Measurements from ENCODE around the gene IFFO2. TPM values are rescaled to one million over a fixed set of nuclear protein-coding genes. Genes with fewer than 3 reads are reported as not detected.

Gene IFFO2
- total and polyA plus RNA-seq, 4 donors = 0.88 to 7.4 (median 3.0) TPM

- TF ChIP-seq RAD21 (IDR thresholded peaks at IDR 0.05) (no peak), JUND (IDR thresholded peaks at IDR 0.05) (no peak), RXRA (IDR thresholded peaks at IDR 0.05) (no peak), GABPA (IDR thresholded peaks at IDR 0.05 in 1 of 2, conservative IDR thresholded peaks at IDR 0.05 in 1 of 2) (no peak), HNF4A (conservative IDR thresholded peaks at IDR 0.05) (no peak), REST (IDR thresholded peaks at IDR 0.05) (no peak), CTCF (IDR thresholded peaks at IDR 0.05; ENCODE audit: low read depth, low read length, missing input control) (no peak), YY1 (IDR thresholded peaks at IDR 0.05) (no peak), TAF1 (conservative IDR thresholded peaks at IDR 0.05) (no peak), SP1 (IDR thresholded peaks at IDR 0.05) (no peak), NR2F2 (IDR thresholded peaks at IDR 0.05) (no peak)
- TF ChIP-seq, protein P1, sequence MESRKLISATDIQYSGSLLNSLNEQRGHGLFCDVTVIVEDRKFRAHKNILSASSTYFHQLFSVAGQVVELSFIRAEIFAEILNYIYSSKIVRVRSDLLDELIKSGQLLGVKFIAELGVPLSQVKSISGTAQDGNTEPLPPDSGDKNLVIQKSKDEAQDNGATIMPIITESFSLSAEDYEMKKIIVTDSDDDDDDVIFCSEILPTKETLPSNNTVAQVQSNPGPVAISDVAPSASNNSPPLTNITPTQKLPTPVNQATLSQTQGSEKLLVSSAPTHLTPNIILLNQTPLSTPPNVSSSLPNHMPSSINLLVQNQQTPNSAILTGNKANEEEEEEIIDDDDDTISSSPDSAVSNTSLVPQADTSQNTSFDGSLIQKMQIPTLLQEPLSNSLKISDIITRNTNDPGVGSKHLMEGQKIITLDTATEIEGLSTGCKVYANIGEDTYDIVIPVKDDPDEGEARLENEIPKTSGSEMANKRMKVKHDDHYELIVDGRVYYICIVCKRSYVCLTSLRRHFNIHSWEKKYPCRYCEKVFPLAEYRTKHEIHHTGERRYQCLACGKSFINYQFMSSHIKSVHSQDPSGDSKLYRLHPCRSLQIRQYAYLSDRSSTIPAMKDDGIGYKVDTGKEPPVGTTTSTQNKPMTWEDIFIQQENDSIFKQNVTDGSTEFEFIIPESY (IDR thresholded peaks at IDR 0.05) = no peak
- TF ChIP-seq, protein P2, sequence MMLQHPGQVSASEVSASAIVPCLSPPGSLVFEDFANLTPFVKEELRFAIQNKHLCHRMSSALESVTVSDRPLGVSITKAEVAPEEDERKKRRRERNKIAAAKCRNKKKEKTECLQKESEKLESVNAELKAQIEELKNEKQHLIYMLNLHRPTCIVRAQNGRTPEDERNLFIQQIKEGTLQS (IDR thresholded peaks at IDR 0.05) = no peak
- TF ChIP-seq, protein P3, sequence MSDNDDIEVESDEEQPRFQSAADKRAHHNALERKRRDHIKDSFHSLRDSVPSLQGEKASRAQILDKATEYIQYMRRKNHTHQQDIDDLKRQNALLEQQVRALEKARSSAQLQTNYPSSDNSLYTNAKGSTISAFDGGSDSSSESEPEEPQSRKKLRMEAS (IDR thresholded peaks at IDR 0.05) = no peak
- no peak overlapping the region for H3K9ac ChIP-seq (ENCODE audit: low read depth in 1 of 2, low read length in 2 of 2)
- WGBS = 79% methylated on average over 15 of the region's 15 CpGs
- no peak overlapping the region for H3K4me3 ChIP-seq (ENCODE audit: low read depth in 1 of 3, low read length in 3 of 3)
- no peaks in the 10 kb centered on the region for H3K27me3 ChIP-seq (ENCODE audit: control insufficient read depth in 4 of 4, insufficient read depth in 4 of 4, low read length in 3 of 4)
- H3K4me1 ChIP-seq (ENCODE audit: control insufficient read depth in 4 of 4, insufficient read depth in 4 of 4, low read length in 3 of 4) = peaks cover 20 to 57% (median 41%) of the 10 kb centered on the region in 4 donors
- H3K27ac ChIP-seq (ENCODE audit: low read depth in 1 of 2, low read length in 2 of 2) = peak overlapping the region in 1 of 2 donors; percentile 36
- no peaks in the 10 kb centered on the region for H3K36me3 ChIP-seq (ENCODE audit: control insufficient read depth in 4 of 4, insufficient read depth in 3 of 4, low read depth in 1 of 4, low read length in 3 of 4)
- no peak for DNase-seq (ENCODE audit: low spot score)
- no peaks in the 10 kb centered on the region for H3K9me3 ChIP-seq (ENCODE audit: control insufficient read depth in 4 of 4, low read length in 3 of 4)
Observed at GRCh38 chr1:18946550-18947381, 9.7 kb downstream of the IFFO2 start.

All from liver (tissue), 9 donors.